Measurements from ENCODE around the gene GCK. TPM values are rescaled to one million over a fixed set of nuclear protein-coding genes. Genes with fewer than 3 reads are reported as not detected.

Gene GCK
- total and polyA plus RNA-seq, 2 of the 13 experiments (the other 11 are each of a cell fraction or from before 2014, with no cell fraction given): not detected

GRCh38 chr7:44101303-44101965, 87.8 kb downstream of the GCK start (continued):
- TF ChIP-seq KLF16 (CRISPR knock-in tag; IDR thresholded peaks at IDR 0.05): 0 out of 4 replicates have a peak, but pooled peaks of 1 of the 2 experiments have one; percentile 3
- no peak for TF ChIP-seq CREB1 (IDR thresholded peaks at IDR 0.05)
- TF ChIP-seq CREB1 (CRISPR knock-in tag; IDR thresholded peaks at IDR 0.05): no peak
- 0 out of 2 replicates have a peak, but pooled peaks have one; percentile 24 for TF ChIP-seq ZNF276 (CRISPR knock-in tag; IDR thresholded peaks at IDR 0.05; ENCODE audit: low read depth)
- TF ChIP-seq ZFY (CRISPR knock-in tag; IDR thresholded peaks at IDR 0.05): peak; percentile 12; the same call in 1 of the 2 replicates
- TF ChIP-seq, protein P1, sequence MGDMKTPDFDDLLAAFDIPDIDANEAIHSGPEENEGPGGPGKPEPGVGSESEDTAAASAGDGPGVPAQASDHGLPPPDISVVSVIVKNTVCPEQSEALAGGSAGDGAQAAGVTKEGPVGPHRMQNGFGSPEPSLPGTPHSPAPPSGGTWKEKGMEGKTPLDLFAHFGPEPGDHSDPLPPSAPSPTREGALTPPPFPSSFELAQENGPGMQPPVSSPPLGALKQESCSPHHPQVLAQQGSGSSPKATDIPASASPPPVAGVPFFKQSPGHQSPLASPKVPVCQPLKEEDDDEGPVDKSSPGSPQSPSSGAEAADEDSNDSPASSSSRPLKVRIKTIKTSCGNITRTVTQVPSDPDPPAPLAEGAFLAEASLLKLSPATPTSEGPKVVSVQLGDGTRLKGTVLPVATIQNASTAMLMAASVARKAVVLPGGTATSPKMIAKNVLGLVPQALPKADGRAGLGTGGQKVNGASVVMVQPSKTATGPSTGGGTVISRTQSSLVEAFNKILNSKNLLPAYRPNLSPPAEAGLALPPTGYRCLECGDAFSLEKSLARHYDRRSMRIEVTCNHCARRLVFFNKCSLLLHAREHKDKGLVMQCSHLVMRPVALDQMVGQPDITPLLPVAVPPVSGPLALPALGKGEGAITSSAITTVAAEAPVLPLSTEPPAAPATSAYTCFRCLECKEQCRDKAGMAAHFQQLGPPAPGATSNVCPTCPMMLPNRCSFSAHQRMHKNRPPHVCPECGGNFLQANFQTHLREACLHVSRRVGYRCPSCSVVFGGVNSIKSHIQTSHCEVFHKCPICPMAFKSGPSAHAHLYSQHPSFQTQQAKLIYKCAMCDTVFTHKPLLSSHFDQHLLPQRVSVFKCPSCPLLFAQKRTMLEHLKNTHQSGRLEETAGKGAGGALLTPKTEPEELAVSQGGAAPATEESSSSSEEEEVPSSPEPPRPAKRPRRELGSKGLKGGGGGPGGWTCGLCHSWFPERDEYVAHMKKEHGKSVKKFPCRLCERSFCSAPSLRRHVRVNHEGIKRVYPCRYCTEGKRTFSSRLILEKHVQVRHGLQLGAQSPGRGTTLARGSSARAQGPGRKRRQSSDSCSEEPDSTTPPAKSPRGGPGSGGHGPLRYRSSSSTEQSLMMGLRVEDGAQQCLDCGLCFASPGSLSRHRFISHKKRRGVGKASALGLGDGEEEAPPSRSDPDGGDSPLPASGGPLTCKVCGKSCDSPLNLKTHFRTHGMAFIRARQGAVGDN (CRISPR knock-in tag; IDR thresholded peaks at IDR 0.05): peak; percentile 47; the same call in 1 of the 2 replicates
- TF ChIP-seq, protein P2, sequence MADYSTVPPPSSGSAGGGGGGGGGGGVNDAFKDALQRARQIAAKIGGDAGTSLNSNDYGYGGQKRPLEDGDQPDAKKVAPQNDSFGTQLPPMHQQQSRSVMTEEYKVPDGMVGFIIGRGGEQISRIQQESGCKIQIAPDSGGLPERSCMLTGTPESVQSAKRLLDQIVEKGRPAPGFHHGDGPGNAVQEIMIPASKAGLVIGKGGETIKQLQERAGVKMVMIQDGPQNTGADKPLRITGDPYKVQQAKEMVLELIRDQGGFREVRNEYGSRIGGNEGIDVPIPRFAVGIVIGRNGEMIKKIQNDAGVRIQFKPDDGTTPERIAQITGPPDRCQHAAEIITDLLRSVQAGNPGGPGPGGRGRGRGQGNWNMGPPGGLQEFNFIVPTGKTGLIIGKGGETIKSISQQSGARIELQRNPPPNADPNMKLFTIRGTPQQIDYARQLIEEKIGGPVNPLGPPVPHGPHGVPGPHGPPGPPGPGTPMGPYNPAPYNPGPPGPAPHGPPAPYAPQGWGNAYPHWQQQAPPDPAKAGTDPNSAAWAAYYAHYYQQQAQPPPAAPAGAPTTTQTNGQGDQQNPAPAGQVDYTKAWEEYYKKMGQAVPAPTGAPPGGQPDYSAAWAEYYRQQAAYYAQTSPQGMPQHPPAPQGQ (CRISPR knock-in tag; IDR thresholded peaks at IDR 0.05; ENCODE audit: borderline replicate concordance): no peak
- TF ChIP-seq ZNF317 (CRISPR knock-in tag; IDR thresholded peaks at IDR 0.05): peak; percentile 13; the same call in 1 of the 2 replicates
- peak; percentile 26; the same call in 1 of the 2 replicates for TF ChIP-seq ZBTB7A (CRISPR knock-in tag; IDR thresholded peaks at IDR 0.05)
- TF ChIP-seq, protein P3, sequence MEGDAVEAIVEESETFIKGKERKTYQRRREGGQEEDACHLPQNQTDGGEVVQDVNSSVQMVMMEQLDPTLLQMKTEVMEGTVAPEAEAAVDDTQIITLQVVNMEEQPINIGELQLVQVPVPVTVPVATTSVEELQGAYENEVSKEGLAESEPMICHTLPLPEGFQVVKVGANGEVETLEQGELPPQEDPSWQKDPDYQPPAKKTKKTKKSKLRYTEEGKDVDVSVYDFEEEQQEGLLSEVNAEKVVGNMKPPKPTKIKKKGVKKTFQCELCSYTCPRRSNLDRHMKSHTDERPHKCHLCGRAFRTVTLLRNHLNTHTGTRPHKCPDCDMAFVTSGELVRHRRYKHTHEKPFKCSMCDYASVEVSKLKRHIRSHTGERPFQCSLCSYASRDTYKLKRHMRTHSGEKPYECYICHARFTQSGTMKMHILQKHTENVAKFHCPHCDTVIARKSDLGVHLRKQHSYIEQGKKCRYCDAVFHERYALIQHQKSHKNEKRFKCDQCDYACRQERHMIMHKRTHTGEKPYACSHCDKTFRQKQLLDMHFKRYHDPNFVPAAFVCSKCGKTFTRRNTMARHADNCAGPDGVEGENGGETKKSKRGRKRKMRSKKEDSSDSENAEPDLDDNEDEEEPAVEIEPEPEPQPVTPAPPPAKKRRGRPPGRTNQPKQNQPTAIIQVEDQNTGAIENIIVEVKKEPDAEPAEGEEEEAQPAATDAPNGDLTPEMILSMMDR (CRISPR knock-in tag; IDR thresholded peaks at IDR 0.05): 0 out of 2 replicates have a peak, but pooled peaks have one; percentile 4
- 0 out of 2 replicates have a peak, but pooled peaks have one; percentile 20 for TF ChIP-seq SP2 (CRISPR knock-in tag; IDR thresholded peaks at IDR 0.05)
- TF ChIP-seq ZNF776 (CRISPR knock-in tag; IDR thresholded peaks at IDR 0.05): 0 out of 2 replicates have a peak, but pooled peaks have one; percentile 42
- no peak for TF ChIP-seq ZNF326 (CRISPR knock-in tag; IDR thresholded peaks at IDR 0.05; ENCODE audit: borderline replicate concordance)
- 0 out of 2 replicates have a peak, but pooled peaks have one; percentile 6 for TF ChIP-seq ZNF292 (CRISPR knock-in tag; IDR thresholded peaks at IDR 0.05; ENCODE audit: borderline replicate concordance, low read depth)
- peak; percentile 37; the same call in 1 of the 2 replicates for TF ChIP-seq GABPB1 (CRISPR knock-in tag; IDR thresholded peaks at IDR 0.05)
- TF ChIP-seq TAF1 (CRISPR knock-in tag; IDR thresholded peaks at IDR 0.05): 0 out of 2 replicates have a peak, but pooled peaks have one; percentile 1

All from HepG2 (cell line).